OCI-LY3 (cell line): ENCODE results near the gene MCC.

Experiments
- H2AFZ ChIP-seq: fragments of 200-600, 300-600 bp; shearing (Covaris generic); 2 replicates; pipeline ENCODE4 v1.6.0; 2014; ENCODE audit warnings: antibody characterized with exemption, low read depth, low read length
- H3K27ac ChIP-seq: fragments of 200-600, 300-600 bp; sonication (generic); 2 replicates; pipeline ENCODE4 v1.5.1; 2014; ENCODE audit warnings: mild to moderate bottlenecking, low read length, moderate library complexity, mixed read lengths
- H3K27me3 ChIP-seq: fragments of 200-600, 300-600 bp; sonication (generic); 2 replicates; pipeline ENCODE4 v1.6.1; 2014; ENCODE audit warnings: low read depth, low read length, mixed read lengths
- H3K36me3 ChIP-seq: fragments of 200-600, 300-600 bp; sonication (generic); replicated peaks from 2 replicates; pipeline ENCODE3; 2014; ENCODE audit warnings: low read depth, low read length, mixed read lengths
- H3K4me1 ChIP-seq: fragments of 300-600, 200-600 bp; sonication (generic); 2 replicates; pipeline ENCODE4 v1.6.1; 2014; ENCODE audit warnings: low read length, mixed read lengths
- H3K4me2 ChIP-seq: fragments of 200-600, 300-600 bp; sonication (generic); 2 replicates; pipeline ENCODE4 v1.6.1; 2014; ENCODE audit warnings: low read length, mixed read lengths
- H3K4me3 ChIP-seq: fragments of 300-600, 200-600 bp; sonication (generic); 2 replicates; pipeline ENCODE4 v1.5.1; 2014; ENCODE audit warnings: antibody characterized with exemption, mild to moderate bottlenecking, low read length, moderate library complexity
- H3K79me2 ChIP-seq: fragments of 300-600, 200-600 bp; shearing (Covaris generic); 2 replicates; pipeline ENCODE4 v1.6.1; 2014; ENCODE audit warnings: mild to moderate bottlenecking, low read length, mixed read lengths
- H3K9ac ChIP-seq: fragments of 300-600, 200-600 bp; shearing (Covaris generic); 2 replicates; pipeline ENCODE4 v1.6.0; 2014; ENCODE audit warnings: mild to moderate bottlenecking, low read length, moderate library complexity
- H3K9me3 ChIP-seq: fragments of 200-600, 300-600 bp; shearing (Covaris generic); 2 replicates; pipeline ENCODE4 v1.6.1; 2014; ENCODE audit warnings: low read length, mixed read lengths; ENCODE audit not compliant: insufficient read depth
- H4K20me1 ChIP-seq: fragments of 200-600, 300-600 bp; sonication (generic); 2 replicates; pipeline ENCODE4 v1.6.1; 2016; ENCODE audit warnings: low read length, mixed read lengths; ENCODE audit not compliant: insufficient read depth
- CTCF ChIP-seq: fragments of 200-600, 300-600 bp; sonication (generic); IDR thresholded peaks from 2 replicates; pipeline ENCODE4 v1.5.1; 2014; ENCODE audit warnings: antibody characterized with exemption, low read length, low read depth
- EZH2phosphoT487 ChIP-seq: fragments of 200-600 bp; shearing (Covaris generic); IDR thresholded peaks from 2 replicates; pipeline ENCODE4 v1.6.1; 2018; ENCODE audit warnings: antibody characterized with exemption, mixed run types, low read depth

The MCC gene

GRCh38 chr5:113354055-113354454, 134.2 kb downstream of the MCC start:
- Histone ChIP-seq H3K36me3 (no peaks in the 10 kb centered on the region), H3K79me2 (no peaks in the 10 kb centered on the region), H2AFZ (no peak overlapping the region), H3K9ac (no peak overlapping the region), H3K4me1 (no peaks in the 10 kb centered on the region), H3K27ac (no peak overlapping the region), H3K27me3 (no peaks in the 10 kb centered on the region), H3K4me2 (no peak overlapping the region), H4K20me1 (no peaks in the 10 kb centered on the region), H3K9me3 (no peaks in the 10 kb centered on the region), H3K4me3 (no peak overlapping the region)
- TF ChIP-seq CTCF (no peak), EZH2phosphoT487 (no peak)

- H3K27me3 ChIP-seq = no peaks in the 10 kb centered on the region
- no peaks in the 10 kb centered on the region for H3K4me1 ChIP-seq
- no peak overlapping the region for H3K4me2 ChIP-seq
- H3K79me2 ChIP-seq = no peaks in the 10 kb centered on the region
- no peaks in the 10 kb centered on the region for H3K9me3 ChIP-seq
- no peak overlapping the region for H3K9ac ChIP-seq
- H3K27ac ChIP-seq = no peak overlapping the region
- H4K20me1 ChIP-seq = no peaks in the 10 kb centered on the region
- H3K36me3 ChIP-seq = no peaks in the 10 kb centered on the region
- no peak overlapping the region for H3K4me3 ChIP-seq
- no peak overlapping the region for H2AFZ ChIP-seq
- TF ChIP-seq CTCF (no peak), EZH2phosphoT487 (no peak)
These were observed 140.7 kb downstream of the MCC start for GRCh38 chr5:113347572-113347971.

GRCh38 chr5:113344973-113345940, 143.0 kb downstream of the MCC start:
- TF ChIP-seq CTCF (no peak), EZH2phosphoT487 (no peak)
- Histone ChIP-seq H3K4me2 (no peak overlapping the region), H3K27me3 (no peaks in the 10 kb centered on the region), H3K4me3 (no peak overlapping the region), H3K9me3 (no peaks in the 10 kb centered on the region), H3K79me2 (no peaks in the 10 kb centered on the region), H4K20me1 (no peaks in the 10 kb centered on the region), H3K27ac (no peak overlapping the region), H3K9ac (no peak overlapping the region), H3K4me1 (no peaks in the 10 kb centered on the region), H3K36me3 (no peaks in the 10 kb centered on the region), H2AFZ (no peak overlapping the region)

- Histone ChIP-seq H3K27me3 (no peaks in the 10 kb centered on the region), H2AFZ (no peak overlapping the region), H3K9ac (no peak overlapping the region), H3K9me3 (no peaks in the 10 kb centered on the region), H3K4me1 (no peaks in the 10 kb centered on the region), H3K27ac (no peak overlapping the region), H4K20me1 (no peaks in the 10 kb centered on the region), H3K79me2 (no peaks in the 10 kb centered on the region), H3K4me2 (no peak overlapping the region), H3K36me3 (no peaks in the 10 kb centered on the region), H3K4me3 (no peak overlapping the region)
- TF ChIP-seq EZH2phosphoT487 (no peak), CTCF (no peak)
These were observed 144.9 kb downstream of the MCC start for GRCh38 chr5:113343343-113343742.
